OCI-LY7 (cell line): ENCODE results near the gene CD248. TPM values are rescaled to one million over a fixed set of nuclear protein-coding genes. Genes with fewer than 3 reads are reported as not detected.

Source experiments
- BruUV-seq: library from RNA; stranded (reverse); fragments of 400-500 nt; replicated peaks from 2 replicates; lab custom pipeline; 2021; lab: Mats Ljungman, UMichigan
- CTCF ChIA-PET: fragments of 300-600 bp; sonication (Branson Sonifier 250); formaldehyde crosslinking; loops from one replicate; lab custom pipeline; 2022; ENCODE audit warnings: antibody characterized with exemption; ENCODE audit not compliant: unreplicated experiment; lab: Charles Lee
- POLR2A ChIA-PET: fragments of 300-600 bp; sonication (Branson Sonifier 250); formaldehyde crosslinking; loops from one replicate; lab custom pipeline; 2022; ENCODE audit warnings: antibody characterized with exemption; lab: Charles Lee
- DNase-seq: peaks from one replicate; pipeline ENCODE4 v3.0.0-alpha.2; 2015; ENCODE audit warnings: low spot score
- H2AFZ ChIP-seq: fragments of 200-600 bp; sonication (generic), shearing (Covaris generic); 2 replicates; pipeline ENCODE4 v1.6.1; 2014; ENCODE audit warnings: mild to moderate bottlenecking, antibody characterized with exemption, low read length, moderate library complexity
- H3K27ac ChIP-seq: fragments of 200-600 bp; sonication (generic); 2 replicates; pipeline ENCODE4 v1.5.1; 2014; ENCODE audit warnings: mixed run types, low read depth, mild to moderate bottlenecking, moderate library complexity, low read length, inconsistent platforms; ENCODE audit not compliant: poor library complexity, severe bottlenecking
- H3K36me3 ChIP-seq: fragments of 200-600 bp; sonication (generic); 2 replicates; pipeline ENCODE4 v1.6.1; 2014; ENCODE audit warnings: mild to moderate bottlenecking, antibody characterized with exemption, low read length, moderate library complexity, mixed read lengths; ENCODE audit not compliant: insufficient read depth
- H3K4me1 ChIP-seq: fragments of 200-600 bp; sonication (generic); 2 replicates; pipeline ENCODE4 v1.5.1; 2014; ENCODE audit warnings: mild to moderate bottlenecking, low read length; ENCODE audit not compliant: insufficient read depth, poor library complexity, severe bottlenecking
- H3K4me2 ChIP-seq: fragments of 200-600 bp; sonication (generic); 2 replicates; pipeline ENCODE4 v1.6.1; 2014; ENCODE audit warnings: mild to moderate bottlenecking, low read length
- H3K4me3 ChIP-seq: fragments of 200-600 bp; sonication (generic); 2 replicates; pipeline ENCODE4 v1.5.1; 2014; ENCODE audit warnings: mild to moderate bottlenecking, low read depth, low read length; ENCODE audit not compliant: poor library complexity, severe bottlenecking
- H3K79me2 ChIP-seq: fragments of 200-600 bp; sonication (generic); 2 replicates; pipeline ENCODE4 v1.6.1; 2016; ENCODE audit warnings: low read depth, mild to moderate bottlenecking, low read length, moderate library complexity, mixed read lengths; ENCODE audit not compliant: insufficient read depth
- H3K9me2 ChIP-seq: fragments of 200-600 bp; sonication (generic); 2 replicates; pipeline ENCODE4 v1.6.1; 2016; ENCODE audit warnings: mild to moderate bottlenecking, low read length, mixed read lengths; ENCODE audit not compliant: insufficient read depth
- H3K9me3 ChIP-seq: fragments of 200-600 bp; sonication (generic); 2 replicates; pipeline ENCODE4 v1.6.1; 2014; ENCODE audit warnings: mild to moderate bottlenecking, mixed run types, low read length, mixed read lengths
- H4K20me1 ChIP-seq: fragments of 200-600 bp; sonication (generic); 2 replicates; pipeline ENCODE4 v1.6.1; 2014; ENCODE audit warnings: mild to moderate bottlenecking, antibody characterized with exemption, low read length, moderate library complexity, mixed read lengths; ENCODE audit not compliant: insufficient read depth
- EZH2phosphoT487 ChIP-seq: fragments of 200-600 bp; sonication (generic); IDR thresholded peaks from 2 replicates; pipeline ENCODE4 v1.6.1; 2018; ENCODE audit warnings: low read depth, borderline replicate concordance, mild to moderate bottlenecking, mixed run types, antibody characterized with exemption, low read length, moderate library complexity, mixed read lengths
- intact Hi-C: fragments of 100-400 bp; cut with micrococcal nuclease; formaldehyde crosslinking; loops from one replicate; pipeline ENCODE4 v1.10.0; 2022; ENCODE audit not compliant: unreplicated experiment
- total RNA-seq, 2 experiments: library from RNA; depleted of rRNA in 1 of 2; stranded (reverse); fragments of >200 nt in 1 of 2; shearing (Covaris generic) in 1 of 2; gene quantifications; 2 replicates each; pipeline ENCODE4 v1.2.3, GENCODE V29; 2014 to 2022
- TF ChIP-seq, protein P1 (sequence below): fragments of 200-600 bp; sonication (generic); conservative IDR thresholded peaks from 2 replicates; pipeline ENCODE4 v1.5.1; 2014; ENCODE audit warnings: mild to moderate bottlenecking, antibody characterized with exemption, low read length, moderate library complexity, mixed read lengths

The CD248 gene
- total RNA-seq, 2 experiments from 2014 or later, result 0.46 TPM; not detected in 1

DNA sequence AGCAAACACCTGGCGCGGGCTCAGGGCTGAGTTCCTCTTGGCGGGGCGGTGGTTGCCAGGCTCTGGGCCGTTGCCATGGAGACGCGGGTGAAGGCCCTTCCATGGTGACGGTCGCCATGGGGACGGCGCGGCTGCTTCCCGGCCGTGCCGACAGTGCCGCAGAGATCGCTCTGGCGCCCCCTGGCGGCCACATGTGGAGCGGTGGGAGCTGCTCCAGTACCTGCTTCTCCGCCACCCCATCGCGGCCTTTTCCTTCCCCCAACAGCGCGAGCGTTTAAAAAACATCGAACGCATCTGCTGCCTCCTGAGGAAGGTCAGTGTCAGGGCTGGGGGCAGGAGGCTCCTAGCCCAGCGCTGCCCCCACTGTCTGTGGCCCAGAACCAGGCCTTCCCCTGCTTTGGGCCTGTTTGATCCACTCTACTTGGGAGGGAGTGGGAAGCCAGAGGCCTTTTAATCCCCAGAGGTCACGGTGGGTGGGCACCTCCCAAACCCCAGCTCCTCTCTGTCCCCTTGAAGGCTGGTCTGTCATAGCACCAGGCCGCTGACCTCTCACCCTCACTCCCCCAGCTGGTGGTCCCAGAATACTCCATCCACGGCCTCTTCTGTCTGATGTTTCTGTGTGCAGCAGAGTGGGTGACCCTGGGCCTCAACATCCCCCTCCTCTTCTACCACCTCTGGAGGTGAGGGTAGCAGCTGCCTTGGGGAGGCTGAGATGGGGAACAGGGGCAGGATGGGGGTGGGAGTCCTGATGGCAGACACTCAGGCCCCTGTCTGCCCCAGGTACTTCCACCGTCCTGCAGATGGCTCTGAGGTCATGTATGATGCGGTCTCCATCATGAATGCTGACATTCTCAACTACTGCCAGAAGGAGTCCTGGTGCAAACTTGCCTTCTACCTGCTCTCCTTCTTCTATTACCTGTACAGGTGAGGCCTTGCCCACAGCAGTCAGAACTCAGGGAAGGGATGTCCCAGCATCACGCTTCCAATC is 34.1 kb downstream of the CD248 start:
- no TSS peak for BruUV-seq
- Histone ChIP-seq H3K4me2 (peak overlapping the region; percentile 56), H3K36me3 (peaks cover 15% of the 10 kb centered on the region; the same call in 1 of the 2 replicates), H3K79me2 (no peaks in the 10 kb centered on the region), H2AFZ (no peak overlapping the region), H4K20me1 (no peaks in the 10 kb centered on the region), H3K4me1 (peaks cover 40% of the 10 kb centered on the region), H3K4me3 (no peak overlapping the region), H3K9me2 (no peaks in the 10 kb centered on the region), H3K9me3 (no peaks in the 10 kb centered on the region), H3K27ac (no peak overlapping the region)
- intact Hi-C loops, result loop anchor here (1.0 kb wide), 2 partner anchors 13 to 60 kb away; no protein-coding TSS in a partner anchor
- POLR2A ChIA-PET, result interaction anchor here (1.1 kb wide), 1 partner anchor 22 kb away, joined by 3 read pairs; no protein-coding TSS in a partner anchor
- TF ChIP-seq, protein P1, sequence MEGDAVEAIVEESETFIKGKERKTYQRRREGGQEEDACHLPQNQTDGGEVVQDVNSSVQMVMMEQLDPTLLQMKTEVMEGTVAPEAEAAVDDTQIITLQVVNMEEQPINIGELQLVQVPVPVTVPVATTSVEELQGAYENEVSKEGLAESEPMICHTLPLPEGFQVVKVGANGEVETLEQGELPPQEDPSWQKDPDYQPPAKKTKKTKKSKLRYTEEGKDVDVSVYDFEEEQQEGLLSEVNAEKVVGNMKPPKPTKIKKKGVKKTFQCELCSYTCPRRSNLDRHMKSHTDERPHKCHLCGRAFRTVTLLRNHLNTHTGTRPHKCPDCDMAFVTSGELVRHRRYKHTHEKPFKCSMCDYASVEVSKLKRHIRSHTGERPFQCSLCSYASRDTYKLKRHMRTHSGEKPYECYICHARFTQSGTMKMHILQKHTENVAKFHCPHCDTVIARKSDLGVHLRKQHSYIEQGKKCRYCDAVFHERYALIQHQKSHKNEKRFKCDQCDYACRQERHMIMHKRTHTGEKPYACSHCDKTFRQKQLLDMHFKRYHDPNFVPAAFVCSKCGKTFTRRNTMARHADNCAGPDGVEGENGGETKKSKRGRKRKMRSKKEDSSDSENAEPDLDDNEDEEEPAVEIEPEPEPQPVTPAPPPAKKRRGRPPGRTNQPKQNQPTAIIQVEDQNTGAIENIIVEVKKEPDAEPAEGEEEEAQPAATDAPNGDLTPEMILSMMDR, result peak; percentile 91
- no peak for TF ChIP-seq EZH2phosphoT487
- DNase-seq, result peak; percentile 100
- CTCF ChIA-PET, result interaction anchor here (0.6 kb wide), 1 partner anchor 29 kb away, joined by 3 read pairs; no protein-coding TSS in a partner anchor

DNA sequence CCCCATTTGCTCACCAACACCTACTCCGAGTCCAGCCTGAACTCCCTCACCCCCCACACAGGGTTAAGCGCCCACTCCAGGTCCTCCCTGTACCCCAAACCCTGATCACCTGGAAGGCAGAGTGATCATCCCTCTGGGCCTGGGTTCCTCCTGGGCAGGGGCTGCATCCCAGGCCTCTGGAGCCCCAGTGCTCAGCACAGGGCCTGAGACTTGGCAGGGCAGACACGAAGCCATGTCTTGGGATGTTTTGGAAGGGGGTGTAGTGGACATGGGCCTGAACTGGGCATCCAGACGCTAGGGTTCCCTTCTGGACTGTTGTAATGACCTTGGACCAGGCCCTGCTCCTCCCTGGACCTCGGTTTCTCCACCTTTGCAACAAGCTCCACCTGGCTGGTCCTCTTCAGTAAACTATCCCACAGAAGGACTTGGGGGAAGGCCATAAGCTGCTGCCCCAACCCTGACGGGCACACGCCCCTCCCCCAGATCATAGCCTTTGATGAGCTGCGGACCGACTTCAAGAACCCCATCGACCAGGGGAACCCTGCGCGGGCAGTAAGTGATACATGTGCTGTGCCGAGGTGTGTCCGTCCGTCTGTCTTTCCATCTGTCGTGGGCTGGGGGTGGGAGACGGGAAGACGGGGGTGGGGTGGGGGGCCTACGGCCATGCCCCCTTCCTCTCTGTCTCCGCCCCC is 34.9 kb downstream of the CD248 start:
- no peak overlapping the region for H3K27ac ChIP-seq
- ChIA-PET CTCF (no interaction called here), POLR2A (interaction anchor here (1.1 kb wide), 1 partner anchor 21 kb away, joined by 3 read pairs; no protein-coding TSS in a partner anchor)
- no peak overlapping the region for H3K4me3 ChIP-seq
- H3K4me2 ChIP-seq, result peak overlapping the region; percentile 56
- H3K9me2 ChIP-seq, result no peaks in the 10 kb centered on the region
- H3K79me2 ChIP-seq, result no peaks in the 10 kb centered on the region
- TF ChIP-seq, protein P1, result no peak
- no peak for TF ChIP-seq EZH2phosphoT487
- no TSS peak for BruUV-seq
- no peak for DNase-seq
- peaks cover 15% of the 10 kb centered on the region; the same call in 1 of the 2 replicates for H3K36me3 ChIP-seq
- H2AFZ ChIP-seq, result no peak overlapping the region
- peaks cover 43% of the 10 kb centered on the region for H3K4me1 ChIP-seq
- H4K20me1 ChIP-seq, result no peaks in the 10 kb centered on the region
- intact Hi-C loops, result loop anchor here (1.0 kb wide), 2 partner anchors 13 to 60 kb away; no protein-coding TSS in a partner anchor
- H3K9me3 ChIP-seq, result no peaks in the 10 kb centered on the region
